HCEC 1CT (cell line): Measurements from ENCODE around the gene S100A1.
A peak's percentile ranks its signal among the peaks of the same experiment; 100 is the strongest.
"Not testable (repeated sequence)": the region's sequence is repeated elsewhere in the genome, so short reads cannot be mapped to it uniquely, and the experiment has no call there.

Experiments
- DNase-seq: peaks from one replicate; pipeline ENCODE4 v3.0.0-alpha.2; 2017

Gene S100A1

DNA sequence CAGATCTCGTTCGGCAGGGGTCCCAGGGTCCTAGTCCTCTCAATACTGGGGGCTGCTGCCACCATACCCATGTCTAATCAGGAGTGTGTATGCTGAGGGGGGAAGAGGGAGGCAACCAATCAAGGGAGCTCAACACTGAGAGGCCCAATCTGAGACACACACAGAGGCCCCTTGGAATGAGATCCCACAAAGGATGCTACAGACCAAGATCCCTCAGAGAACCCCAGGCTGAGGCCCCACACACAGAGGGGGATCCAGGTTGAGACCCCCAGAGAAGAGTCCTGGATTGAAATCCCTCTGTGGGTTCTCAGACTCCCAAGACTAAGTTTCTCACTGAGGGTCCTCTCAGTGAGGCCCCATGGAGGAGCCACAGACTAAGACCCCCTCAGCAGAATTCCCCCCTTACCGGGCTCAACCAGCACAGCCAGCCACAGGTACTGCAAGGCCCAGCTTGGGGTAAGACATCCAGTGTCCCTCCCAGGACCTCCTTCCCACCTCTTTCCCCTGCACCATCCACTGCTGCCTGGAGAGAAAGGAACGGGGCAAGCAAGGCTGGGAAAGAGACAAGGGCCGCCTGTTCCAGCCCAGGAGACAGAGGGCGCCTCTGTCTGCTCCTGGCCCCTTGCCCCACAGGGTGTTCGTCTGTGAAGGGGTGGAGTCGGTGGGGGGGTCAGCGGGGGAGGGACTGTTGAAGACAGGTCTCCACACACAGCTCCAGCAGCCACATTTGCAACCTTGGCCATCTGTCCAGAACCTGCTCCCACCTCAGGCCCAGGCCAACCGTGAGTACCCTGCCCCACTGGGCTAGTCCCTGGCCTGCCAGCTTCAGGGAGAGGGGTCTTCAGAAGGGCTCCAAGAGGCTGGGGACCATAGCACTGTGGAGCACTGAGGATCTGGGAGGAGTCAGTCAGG lies at the start of gene S100A1:
Gene S100A1, plus strand, starts transcription at position 720 of the 912 bp plus-strand sequence. CDS start 2,088 bp downstream, outside the sequence.
- no peak for DNase-seq

DNA sequence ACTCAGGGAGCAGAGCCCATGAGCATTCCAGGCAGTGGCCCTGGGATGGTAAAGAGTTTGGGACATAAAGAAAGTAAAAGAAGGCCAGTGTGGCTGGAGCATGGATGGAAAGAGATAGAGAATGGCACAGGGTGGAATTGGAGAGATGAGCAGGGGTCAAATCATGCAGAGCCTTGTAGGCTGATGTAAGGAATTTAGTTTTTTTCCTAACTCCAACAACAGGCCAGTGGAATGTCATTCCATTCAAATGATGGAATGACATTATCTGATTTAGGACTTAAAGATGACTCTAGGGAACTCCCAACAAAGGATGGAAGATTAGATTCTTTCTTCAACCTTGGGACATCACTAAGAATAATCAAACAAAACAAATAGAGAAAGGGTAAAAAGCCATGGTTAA lies 49.7 kb upstream of the S100A1 start:
- peak; percentile 30 for DNase-seq

DNA sequence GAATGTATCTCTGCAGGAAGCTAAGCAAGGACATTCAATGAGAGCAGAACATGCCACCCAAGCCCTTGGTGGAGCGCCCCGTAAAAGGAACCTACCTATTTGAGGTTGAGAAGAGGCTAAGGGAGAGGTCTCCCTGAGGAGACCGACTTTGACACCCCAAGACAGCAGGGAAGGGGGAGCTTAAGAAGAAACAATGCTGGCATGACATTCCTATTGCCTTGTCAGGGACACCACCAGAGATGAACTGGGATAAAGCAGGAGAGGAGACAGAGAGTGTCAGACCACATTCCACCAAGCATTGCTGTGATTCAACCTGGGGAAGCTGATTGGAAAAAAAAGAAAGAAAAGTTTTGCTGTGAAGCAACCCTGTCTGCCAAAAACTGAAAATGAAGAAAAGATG lies 49.3 kb upstream of the S100A1 start:
- DNase-seq, result no peak

DNA sequence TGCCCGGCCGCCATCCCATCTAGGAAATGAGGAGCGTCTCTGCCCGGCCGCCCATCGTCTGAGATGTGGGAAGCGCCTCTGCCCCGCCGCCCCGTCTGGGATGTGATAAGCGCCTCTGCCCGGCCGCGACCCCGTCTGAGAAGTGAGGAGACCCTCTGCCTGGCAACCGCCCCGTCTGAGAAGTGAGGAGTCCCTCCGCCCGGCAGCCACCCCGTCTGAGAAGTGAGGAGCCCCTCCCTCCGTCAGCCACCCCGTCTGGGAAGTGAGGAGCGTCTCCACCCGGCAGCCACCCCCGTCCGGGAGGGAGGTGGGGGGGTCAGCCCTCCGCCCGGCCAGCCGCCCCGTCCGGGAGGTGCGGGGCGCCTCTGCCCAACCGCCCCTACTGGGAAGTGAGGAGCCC lies 45.4 kb upstream of the S100A1 start:
- not testable (repeated sequence) for DNase-seq

DNA sequence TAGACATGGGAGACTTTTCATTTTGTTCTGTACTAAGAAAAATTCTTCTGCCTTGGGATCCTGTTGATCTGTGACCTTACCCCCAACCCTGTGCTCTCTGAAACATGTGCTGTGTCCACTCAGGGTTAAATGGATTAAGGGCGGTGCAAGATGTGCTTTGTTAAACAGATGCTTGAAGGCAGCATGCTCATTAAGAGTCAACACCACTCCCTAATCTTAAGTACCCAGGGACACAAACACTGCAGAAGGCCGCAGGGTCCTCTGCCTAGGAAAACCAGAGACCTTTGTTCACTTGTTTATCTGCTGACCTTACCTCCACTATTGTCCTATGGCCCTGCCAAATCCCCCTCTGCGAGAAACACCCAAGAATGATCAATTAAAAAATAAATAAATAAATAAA lies 44.7 kb upstream of the S100A1 start:
- DNase-seq, result not testable (repeated sequence)

DNA sequence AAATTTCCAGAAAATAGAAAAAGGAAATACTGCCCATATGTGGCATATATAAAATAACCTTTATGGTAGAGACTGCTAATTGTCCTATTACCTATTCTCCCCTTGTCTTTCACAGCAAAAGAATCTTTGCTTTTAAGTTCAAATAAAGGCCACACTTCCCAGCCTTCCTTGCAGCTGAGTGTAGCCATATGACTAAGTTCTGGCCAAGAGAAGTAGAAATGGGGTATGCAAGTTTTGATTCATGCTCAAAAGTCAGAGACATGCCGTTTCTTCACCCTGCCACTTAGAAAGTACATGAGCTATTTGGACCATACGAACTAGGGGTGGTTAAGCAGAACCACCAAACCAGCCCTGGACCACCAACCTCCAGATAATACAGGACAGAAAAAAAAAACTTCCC lies 44.3 kb upstream of the S100A1 start:
- no peak for DNase-seq

DNA sequence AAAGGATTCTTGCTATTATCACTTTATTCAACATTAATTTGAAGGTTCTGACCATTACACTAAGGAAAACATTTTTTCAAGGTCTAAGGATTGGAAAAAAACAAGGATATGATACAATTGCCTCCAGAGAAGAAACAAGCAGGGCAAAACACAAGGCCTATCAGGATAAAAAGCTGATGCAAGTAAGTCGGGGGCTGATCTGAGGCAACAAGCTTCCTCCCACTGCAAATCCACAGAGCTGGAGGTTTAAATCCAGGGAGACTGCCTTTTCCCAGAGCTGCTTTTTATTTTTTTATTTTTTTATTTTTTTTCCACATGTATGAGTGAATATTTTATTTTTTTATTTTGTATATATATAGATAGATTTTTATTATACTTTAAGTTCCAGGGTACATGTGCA lies 43.2 kb upstream of the S100A1 start:
- DNase-seq, result no peak

DNA sequence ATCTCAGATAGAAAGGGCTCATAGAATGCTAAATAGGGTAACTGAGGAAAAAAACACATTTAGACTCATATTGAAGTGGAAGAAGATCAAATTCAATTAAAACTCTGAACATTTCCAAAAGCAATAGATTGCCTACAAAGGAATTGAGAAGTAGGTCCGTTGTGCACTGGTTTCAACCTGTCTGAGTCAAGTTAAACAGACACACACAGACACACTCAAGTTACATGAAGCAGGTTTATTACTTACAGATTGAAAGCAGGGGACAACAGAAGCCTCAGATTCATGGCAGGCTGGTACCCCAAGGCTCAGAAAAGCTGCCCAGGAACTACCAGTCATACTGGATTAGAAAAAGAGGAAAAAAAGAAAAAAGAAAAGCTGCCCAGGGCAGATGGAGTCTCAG lies 41.9 kb upstream of the S100A1 start:
- DNase-seq, result no peak

DNA sequence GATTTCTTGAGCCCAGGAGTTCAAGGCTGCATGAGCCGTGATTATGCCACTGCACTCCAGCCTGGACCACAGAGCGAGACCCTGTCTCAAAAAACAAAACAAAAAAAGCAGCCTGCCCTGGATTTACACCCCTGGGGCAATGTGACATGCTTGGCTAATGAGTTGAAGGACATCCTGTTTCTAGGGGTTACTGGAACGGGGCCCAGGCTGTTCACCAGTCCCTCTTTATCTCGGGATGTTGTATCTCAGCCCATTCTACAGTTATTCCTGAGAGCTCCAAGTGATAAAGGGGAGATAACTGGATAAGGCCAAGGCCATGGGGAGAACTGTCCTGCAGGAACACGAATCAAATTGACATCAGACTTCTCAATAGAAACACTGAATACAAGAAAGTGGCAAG lies 40.9 kb upstream of the S100A1 start:
- no peak for DNase-seq

DNA sequence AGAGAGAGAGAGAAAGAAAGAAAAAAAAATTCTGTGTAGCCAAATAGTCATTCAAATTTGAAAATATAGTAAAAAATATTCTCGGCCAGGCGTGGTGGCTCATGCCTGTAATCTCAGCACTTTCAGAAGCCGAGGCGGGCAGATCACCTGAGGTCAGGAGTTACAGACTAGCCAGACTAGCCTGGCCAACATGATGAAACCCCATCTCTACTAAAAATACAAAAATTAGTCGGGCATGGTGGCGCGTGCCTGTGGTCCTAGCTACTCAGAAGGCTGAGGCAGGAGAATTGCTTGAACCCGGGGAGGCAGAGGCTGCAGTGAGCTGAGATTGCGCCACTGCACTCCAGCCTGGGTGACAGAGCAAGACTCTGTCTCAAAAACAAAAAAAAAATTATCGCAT lies 40.2 kb upstream of the S100A1 start:
- DNase-seq, result not testable (repeated sequence)

DNA sequence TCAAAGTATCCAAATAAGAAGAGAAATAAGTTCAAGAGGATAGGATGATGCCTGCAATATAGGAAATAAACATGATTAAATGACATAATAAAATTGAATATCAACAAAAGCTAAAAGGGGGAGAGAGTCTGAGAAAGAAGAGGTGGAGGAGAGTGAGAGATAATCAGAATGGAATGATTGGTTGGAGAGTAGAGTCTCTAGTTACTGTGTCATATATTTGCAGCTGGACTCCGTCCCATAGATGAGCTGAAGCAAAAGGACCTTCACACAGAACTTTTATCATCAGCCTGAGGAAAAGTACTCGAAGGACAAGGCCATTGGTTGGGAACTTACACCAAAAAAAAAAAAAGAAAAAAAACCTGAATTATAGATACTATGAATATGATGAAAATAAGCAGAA lies 39.8 kb upstream of the S100A1 start:
- DNase-seq, result no peak

DNA sequence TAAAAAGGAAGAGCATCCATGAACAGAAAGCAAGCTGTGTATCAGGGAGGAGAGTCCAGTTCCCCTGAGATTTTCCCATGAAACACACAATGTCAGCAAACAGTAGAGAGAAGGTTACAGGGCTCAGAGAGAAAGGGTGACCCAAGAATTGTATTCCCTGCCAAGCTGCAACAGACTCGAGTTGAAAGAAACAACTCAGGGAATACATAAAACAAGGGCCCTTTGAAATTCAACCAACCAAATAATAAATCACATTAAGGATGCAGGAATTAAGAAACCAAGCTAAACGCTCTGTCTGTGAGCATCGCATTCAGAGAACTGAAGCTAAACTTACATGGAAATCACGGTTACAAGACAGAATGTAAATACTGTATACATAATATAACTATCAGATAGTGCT lies 35.5 kb upstream of the S100A1 start:
- no peak for DNase-seq

DNA sequence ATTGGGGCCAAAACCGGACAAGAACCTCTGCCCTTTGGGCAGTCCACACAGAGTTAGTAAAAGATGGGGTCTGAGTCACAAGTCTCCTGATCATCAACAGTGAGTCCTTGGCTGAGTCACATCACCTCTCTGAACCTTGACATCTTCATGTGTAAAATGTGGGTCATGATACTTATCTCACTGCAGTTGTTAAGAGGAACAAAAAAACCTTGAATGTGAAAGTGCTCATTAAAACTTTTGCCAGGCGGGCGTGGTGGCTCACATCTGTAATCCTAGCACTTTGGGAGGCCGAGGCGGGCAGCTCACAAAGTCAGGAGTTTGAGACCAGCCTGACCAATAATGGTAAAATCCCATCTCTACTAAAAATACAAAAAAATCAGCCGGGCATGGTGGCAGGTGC lies 31.0 kb upstream of the S100A1 start:
- DNase-seq, result peak; percentile 96

DNA sequence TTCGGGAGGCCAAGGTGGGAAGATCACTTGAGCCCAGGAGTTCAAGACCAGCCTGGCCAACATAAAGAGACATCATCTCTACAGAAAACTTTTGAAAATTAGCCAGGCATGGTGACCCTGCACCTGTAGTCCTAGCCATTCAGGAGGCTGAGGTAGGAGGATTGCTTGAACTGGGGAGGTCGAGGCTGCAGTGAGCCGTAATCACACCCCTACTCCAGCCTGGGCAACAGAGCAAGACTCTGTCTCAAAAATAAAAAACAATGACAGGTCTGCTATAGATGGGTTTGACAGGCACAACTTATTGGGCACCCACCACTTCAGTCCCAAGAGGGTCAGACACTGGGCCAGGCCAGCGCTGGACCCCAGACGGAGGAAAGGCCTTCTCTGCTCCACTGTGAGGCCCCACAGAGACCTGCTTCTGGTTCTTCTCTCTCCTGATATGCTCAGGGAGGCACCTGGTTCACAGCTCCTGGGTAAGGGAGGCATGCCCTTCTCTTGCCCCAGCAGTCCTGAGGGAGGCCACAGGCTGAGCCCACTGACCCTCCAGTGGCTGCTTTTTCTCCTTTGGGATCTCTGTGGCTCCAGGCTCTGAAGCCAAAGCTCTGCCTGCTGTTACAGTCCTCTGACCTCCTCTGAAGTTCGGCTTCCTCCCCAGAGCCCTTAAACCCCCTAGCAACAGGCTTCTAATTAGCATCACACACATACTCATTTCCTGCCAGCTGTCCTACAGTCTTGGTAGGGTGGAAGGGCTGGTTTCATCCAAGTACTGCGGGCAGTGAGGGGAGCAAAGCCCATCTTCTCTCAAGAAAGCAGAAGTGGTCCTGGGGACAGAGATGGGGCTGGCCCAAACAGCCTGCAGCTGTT lies 29.7 kb upstream of the S100A1 start:
- DNase-seq, result peak; percentile 88

DNA sequence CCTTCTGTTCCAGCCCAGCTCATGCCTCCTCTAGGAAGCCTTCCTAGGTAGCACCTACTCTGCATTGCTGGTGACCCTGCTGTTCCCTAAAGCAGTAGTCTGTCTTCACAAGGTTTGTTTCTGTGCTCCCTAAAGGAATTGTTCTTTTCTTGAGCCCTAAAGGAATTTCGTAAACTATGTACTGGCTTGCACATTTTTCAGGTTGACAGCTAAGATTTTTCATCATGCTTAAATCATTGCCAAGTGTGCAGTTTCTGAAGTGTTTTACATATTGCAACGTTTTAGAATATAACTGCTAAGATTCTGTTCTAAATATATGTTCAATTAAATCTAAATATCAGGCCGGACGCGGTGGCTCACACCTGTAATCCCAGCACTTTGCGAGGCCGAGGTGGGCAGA lies 28.4 kb upstream of the S100A1 start:
- peak; percentile 31 for DNase-seq

DNA sequence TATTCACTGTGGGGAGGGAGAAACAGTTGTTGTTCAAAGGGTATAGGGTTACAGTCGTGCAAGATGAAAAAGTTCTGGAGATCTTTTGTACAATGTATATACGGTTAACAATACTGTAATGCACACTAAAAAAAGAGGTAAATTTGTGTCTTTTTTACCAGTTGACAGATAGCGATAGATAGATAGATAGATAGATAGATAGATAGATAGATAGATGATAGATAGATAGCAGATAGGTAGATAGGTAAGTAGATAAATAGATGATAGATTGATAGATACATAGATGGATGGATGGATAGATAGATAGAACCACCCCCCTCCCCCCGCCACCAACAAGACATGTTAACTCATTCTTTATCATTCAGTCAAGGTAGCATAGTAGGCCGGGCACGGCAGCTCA lies 25.5 kb upstream of the S100A1 start:
- no peak for DNase-seq

DNA sequence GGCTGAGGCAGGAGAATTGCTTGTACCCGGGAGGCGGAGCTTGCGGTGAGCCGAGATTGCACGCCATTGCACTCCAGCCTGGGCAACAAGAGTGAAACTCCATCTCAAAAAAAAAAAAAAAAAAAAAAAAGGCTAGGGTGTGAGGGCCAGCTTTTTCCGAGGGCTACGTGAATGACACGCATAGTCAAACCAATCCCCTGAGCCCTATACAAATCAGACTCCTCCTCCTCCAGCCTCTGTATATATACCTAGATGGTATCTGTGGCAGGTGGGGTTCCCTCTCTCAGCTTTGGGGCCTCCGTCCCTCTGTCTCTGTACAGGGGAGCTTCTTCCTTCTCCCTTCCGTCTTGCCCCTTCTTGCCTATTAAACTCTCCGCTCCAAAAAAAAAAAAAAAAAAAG lies 22.0 kb upstream of the S100A1 start:
- no peak for DNase-seq

DNA sequence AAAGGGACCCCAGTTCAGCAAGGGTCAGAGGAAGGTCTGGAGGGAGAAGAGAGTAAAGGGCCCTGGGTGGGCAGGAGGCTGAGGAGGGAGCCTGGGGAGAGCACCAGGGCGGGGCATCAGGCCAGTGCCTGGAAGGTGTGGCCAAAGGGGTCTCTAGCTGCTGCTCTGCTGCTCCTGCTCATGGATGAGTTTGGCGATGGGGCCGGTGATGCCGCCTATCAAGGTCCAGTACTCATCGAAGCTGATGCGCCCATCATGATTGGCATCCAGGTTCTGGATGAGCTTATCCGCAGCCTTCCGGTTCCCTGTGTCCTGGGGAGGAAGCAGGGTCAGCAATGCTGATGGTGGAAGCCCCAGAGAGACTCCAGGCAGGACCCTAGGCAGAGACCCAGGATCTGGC lies 20.9 kb upstream of the S100A1 start:
- no peak for DNase-seq

DNA sequence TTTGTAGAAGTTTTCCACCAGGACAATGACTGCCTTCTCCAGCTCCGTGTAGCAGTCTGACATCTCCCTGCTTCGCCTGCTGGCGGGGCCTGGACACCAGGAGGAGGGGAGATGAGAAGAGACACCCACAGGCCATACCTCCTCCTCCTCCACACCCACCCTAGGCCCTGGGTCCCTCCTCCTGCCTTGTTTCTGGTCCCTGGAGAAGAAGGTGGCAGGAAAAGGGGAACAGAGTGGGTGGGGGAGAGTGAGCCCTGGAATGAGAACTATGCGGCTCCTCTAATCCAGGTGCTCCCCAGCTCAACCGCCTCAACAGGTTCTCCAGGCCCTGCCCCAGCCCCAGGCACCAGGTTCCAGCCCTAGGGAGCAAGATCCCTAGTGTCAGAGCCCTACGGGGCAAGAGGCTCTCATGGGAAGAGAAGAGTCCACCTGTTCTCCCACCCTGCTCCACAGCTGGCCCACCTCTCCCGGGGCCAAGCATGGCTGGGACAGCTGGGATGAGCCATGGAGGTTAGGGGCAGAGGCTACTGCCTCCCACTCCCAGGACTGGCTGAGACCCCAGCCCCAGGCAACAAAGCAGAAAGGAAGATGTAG lies 20.0 kb upstream of the S100A1 start:
- no peak for DNase-seq

DNA sequence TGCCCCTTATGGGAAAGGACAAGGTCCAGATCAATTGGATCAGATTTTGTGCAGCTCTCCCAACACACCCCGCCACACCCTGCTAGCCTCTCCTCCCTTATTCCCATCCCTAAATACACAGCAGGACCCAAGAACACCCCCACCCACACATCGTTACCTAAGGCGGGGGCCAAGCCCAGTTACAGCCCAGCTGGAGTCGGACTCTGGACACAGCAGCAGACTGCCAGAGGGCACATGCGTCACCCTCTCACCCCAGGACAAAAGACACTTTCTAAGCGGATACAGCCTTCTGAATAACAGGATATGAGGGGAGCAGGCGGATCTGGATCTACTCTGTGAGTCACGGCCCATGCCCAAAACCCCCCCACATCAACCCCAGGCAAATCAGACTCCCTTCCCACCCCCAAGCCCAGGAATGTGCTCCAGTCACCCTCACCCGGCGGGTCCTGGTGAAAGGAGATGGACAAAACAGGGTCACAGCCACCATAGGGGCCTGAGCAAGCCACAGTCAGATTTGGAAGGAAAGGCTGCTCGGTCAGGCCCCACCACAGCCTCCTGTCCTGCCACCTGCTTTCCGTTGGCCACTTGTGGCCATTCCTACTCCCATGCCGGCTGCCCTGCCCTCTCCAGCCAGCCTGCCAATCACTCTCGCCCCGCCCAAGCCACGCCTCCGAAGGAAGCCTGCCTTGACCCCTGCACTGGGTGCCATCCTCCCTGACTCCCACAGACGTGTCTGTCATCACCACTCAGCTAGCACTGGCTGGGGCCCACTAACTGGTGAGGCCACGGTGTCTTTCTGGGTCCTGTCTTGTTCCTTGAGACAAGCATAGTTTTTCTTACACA lies 19.3 kb upstream of the S100A1 start:
- peak; percentile 97 for DNase-seq

DNA sequence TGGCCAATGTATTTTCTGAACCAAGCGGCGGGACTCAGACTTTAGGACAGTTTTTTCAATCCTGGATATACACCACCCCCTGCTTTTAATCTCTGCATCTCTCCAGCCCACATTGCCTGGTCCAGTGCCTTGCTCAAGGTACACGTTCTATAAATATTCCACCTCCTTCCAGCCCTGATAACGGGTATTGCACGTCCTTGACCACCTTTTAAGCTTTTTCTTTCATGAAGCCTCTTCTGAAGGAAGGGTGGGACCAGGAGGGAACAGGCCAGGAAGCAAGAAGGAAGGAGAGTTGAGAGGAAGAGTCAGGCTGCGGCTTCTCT lies 18.7 kb upstream of the S100A1 start:
- no peak for DNase-seq

DNA sequence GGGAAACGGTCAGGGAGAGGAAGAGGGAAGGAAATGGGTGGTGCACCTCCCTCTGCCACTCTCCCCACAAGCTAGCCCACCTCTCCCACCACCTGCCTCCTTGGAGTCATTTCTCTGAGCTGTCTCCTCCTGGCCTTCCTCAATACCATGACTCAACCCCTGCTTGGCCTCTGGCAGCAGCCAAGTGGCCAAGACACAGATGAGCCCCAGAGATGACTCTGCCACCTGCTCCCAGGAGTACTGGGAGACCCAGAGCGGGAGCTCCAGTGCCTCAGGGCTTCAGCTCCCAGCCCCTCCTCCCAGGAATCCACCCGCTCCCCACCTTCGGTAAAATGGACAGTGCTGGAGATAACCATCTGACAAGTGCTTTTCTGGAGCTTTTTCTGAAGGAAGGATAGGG lies 17.9 kb upstream of the S100A1 start:
- peak; percentile 57 for DNase-seq

DNA sequence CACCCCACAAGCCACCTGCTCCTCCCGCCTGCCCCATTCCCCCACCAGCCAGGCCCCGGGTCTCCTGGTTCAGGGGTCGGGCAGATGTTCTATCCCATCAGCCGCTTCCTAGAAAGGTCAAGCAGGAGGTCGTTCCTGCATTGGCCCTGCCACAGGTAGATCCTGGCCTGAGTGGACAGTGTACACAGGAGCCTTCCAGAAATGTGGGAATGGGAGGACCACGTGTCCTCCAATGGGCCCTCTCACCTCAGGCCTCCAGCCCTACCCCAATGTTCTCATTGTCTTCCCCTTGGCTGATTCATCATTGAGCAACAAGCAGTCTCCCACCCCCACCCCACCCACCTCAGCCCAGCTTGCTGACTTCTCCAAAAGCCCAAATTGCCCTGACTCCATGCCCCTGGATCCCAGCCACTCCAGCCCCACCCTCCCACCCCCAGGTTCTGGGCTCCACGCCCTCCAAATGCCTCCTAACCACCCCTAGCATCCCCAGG lies 17.4 kb upstream of the S100A1 start:
- DNase-seq, result peak; percentile 65
